AG08395 (cell line): ENCODE data around the gene APOBEC3H.

Experiments
- DNase-seq: peaks from one replicate; pipeline ENCODE4 v3.0.0; 2012; ENCODE audit warnings: mixed read lengths, low spot score

APOBEC3H gene

DNA sequence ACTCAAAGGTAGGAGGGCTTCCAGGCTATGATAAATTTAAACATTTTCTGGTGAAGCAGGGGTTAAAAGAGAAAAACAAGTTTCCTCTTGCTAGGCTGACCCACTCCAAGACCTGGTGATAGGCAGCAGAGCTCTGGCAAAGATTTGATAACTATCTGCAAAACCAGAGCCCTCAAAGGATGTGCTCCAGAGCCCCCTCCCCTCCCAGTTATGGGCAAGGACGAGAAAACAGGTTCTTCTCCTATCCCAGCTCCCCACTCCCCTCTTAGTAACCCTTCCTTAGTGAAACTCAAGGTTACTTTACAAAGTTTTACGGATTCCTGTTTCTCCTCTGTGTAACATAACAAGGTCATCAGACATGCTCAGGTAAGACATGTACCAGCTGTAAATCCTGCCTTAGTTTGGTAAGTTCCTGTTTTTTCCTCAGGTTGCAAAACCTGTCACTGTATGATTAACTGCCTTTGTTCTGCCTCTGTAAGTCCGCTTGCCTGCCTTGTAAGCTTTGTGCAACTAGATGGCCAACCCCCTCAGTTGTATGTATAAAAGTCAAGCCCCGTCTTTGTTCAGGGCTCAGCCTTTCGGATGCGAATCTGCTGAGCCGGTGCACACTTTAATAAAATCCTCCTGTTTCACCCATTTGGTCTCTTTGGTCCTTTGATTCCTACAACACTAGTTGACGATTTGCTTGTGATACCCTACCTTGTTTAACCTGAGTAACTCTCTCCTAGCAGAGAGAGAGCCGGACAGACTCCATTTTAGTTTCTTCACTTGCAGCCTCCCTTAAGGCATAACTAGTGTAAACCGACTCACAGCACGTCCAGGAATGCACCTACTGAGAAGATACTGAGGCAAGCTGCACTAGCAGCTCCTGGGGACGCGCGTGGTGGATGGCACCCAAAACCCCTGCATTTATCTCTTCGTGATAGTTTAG is 13.9 kb downstream of the APOBEC3H start:
- no peak for DNase-seq

DNA sequence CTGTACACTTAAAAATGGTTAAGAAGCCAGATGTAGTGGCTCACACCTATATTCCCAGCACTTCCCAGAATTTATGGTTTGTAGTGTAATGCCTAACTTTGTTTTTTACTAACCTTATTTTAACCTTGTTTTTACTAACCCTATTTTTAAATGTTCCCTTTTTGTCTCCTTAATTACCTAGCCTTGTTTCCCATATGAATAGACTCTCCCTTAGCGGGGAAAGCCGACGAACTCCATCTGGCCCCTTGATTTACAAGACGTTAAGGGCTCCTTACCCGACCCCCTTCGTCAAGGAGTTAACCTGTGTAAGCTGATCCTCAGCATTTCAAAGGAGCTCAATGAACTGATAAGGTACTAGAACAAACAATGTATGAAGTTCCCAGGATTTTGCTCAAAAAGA is 17.1 kb downstream of the APOBEC3H start:
- no peak for DNase-seq

DNA sequence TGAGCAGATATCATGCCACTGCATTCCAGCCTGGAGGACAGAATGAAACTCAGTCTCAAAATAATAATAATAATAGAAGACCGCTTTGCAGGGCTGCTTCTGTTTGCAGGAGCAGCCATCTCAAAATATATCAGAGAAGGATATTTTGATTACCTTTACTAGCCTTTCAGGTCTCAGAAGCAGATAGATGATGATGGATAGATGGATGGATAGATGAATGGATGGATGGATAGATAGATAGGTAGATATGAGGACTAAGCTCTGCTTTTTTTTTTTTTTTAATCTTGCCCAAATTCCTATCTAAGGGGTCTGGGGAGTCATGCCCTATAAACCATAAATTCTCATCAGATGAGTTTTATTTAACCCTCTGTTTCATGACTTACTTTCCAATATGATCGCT is 18.5 kb downstream of the APOBEC3H start:
- DNase-seq = no peak

- no peak for DNase-seq
Measured at GRCh38 chr22:39115977-39116621, 19.1 kb downstream of the APOBEC3H start.

DNA sequence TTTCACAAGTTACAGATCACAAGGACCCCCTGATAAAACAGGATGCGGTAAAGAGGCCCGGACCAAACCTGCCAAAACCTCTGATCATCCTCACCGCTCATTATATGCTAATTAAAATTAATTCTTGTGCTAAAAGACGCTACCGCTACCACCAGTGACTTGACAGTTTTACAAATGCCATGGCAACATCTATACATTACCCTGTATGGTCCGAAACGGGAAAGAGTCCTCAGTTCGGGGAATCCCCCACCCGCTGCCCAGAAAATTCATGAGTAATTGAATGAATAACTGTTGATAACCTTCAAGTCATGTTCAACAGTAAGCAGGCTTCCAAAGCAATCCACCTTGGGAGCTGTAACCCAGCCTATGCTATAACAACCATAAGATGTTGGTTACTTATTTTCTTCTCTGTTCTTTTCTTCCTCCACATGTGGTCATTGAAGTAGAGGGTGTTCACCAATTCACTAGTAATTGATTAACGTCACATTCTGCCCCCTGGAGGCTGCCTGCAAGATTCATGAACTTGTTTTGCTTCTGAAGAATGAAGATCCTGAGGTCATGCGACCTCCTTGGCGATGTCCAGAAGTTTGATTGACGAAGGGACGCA is 20.6 kb downstream of the APOBEC3H start:
- peak; percentile 43 for DNase-seq

GRCh38 chr22:39120983-39121382 is 23.9 kb downstream of the APOBEC3H start:
- DNase-seq = no peak

DNA sequence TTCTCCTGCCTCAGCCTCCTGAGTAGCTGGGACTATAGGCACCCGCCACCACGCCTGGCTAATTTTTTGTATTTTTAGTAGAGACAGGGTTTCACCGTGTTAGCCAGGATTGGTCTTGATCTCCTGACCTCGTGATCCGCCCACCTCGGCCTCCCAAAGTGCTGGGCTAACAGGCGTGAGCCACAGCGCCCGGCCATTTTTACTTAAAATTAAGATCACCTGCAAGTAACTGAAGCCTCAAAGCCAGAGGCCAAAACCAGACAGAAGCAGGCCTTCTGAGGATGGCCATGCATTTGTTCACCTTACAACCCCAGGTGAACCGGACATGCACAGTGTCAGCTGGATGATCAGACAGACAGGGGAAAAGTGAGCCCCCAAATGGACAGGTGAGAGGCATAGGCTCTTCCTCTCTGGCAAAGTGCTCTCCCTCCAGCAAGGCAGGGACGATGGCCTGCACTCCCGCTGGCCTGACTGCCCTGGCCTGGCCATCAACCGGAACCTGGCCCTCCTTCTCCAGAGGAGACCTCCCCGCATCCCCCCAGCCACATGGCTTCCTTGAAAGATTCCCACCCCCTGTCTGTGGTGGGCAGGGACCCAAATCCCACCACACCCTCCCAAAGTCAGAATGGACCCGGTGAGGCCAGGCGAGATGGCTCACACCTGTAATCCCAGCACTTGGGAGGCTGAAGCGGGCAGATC is 25.9 kb downstream of the APOBEC3H start:
- DNase-seq = no peak

- DNase-seq = no peak
Measured at GRCh38 chr22:39123751-39124581, 26.9 kb downstream of the APOBEC3H start.

- no peak for DNase-seq
Measured at GRCh38 chr22:39125622-39126021, 28.6 kb downstream of the APOBEC3H start.

GRCh38 chr22:39128508-39128907 is 31.5 kb downstream of the APOBEC3H start:
- DNase-seq = no peak

DNA sequence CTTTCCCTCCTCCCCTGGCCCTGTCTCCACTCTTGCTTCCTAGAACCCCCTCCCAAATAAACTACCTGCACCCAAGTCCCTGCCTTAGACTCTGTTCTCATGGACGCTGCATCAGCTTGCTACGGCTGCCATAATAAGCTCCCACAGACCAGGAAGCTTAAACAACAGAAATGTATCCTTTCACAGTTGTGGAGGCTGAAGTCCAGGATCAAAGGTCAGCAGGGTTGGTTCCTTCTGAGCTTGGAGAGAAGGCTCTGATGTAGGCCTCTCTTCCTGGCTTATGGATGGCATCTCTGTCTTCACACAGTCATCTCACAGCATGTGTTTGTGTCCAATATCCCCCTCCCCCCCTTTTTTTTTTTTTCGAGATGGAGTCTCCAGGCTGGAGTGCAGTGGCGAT is 32.0 kb downstream of the APOBEC3H start:
- DNase-seq = no peak

- DNase-seq = no peak
Measured at GRCh38 chr22:39129746-39130145, 32.7 kb downstream of the APOBEC3H start.

- DNase-seq = no peak
Measured at GRCh38 chr22:39130152-39130704, 33.2 kb downstream of the APOBEC3H start.

GRCh38 chr22:39130892-39131855 is 34.1 kb downstream of the APOBEC3H start:
- DNase-seq = no peak

DNA sequence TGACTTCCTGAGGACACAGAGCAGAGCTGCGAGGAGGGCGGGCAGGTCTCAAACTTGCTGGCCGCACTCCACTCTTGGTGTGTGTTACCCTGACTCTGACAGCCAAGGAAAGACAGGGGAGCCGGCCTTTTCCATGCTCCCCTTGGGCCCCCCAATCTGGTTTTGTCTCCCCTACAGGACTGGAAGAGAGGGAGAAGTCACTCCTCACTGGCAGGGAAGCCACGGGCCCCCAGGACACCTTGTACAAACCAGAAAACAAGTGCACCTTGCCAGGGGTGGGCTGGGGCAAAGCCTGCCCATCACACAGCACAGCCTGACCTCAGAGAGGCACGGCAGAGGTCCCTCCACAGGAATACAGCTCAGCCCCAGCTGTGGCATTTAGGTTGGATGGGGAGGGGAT is 35.2 kb downstream of the APOBEC3H start:
- DNase-seq = no peak

- DNase-seq = no peak
Measured at GRCh38 chr22:39132871-39133524, 36.0 kb downstream of the APOBEC3H start.

DNA sequence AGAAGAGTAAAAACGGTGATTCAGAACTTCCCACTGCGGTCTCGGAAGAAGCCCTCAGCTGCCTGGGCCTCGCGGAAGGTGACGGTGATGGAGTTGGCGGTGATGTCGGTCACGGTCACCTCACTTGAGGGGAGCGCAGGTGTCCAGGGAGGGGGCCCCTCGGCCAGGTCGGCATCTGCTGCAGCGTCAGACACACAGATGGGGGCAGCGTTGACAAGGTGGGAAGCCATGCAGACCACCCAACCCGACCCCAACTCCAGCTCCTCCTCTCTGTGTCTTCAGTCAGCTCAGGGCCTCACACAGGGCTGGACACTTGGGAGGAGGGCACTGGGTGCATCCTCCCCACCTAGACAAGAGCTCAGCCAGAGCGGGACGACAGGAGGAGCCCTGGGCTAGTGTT is 36.8 kb downstream of the APOBEC3H start:
- DNase-seq = no peak

GRCh38 chr22:39134366-39135091 is 37.5 kb downstream of the APOBEC3H start:
- DNase-seq = no peak
